HG03159 (cell line): Measurements from ENCODE around the gene KRTAP5-9.
"Not testable (repeated sequence)": the region's sequence is repeated elsewhere in the genome, so short reads cannot be mapped to it uniquely, and the experiment has no call there.

Experiments used
- ATAC-seq: cut with Tn5 transposase; IDR thresholded peaks from one replicate; pipeline ENCODE4 v1.9.1; 2021; ENCODE audit warnings: mild to moderate bottlenecking, moderate library complexity; ENCODE audit not compliant: unreplicated experiment

The KRTAP5-9 gene

DNA sequence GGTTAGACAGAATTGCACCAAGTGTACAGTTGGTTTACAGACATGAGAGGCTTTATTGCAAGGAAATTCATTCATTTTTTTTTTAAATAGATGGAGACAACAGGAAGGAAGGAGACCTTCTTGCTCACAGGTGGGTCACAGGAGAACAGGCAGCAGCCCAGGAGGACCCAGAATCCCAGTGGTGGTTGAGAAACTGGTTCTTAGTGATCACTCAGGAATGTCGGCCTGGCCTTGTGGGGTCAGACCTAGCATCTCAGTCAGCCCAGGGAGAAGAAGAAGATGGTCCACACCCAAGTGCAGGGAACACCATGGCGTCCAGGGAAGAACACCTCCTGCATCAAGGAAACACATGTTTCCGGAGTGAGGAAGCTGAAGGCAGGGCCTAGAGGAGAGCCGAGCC is 33.6 kb downstream of the KRTAP5-9 start:
- no peak for ATAC-seq

DNA sequence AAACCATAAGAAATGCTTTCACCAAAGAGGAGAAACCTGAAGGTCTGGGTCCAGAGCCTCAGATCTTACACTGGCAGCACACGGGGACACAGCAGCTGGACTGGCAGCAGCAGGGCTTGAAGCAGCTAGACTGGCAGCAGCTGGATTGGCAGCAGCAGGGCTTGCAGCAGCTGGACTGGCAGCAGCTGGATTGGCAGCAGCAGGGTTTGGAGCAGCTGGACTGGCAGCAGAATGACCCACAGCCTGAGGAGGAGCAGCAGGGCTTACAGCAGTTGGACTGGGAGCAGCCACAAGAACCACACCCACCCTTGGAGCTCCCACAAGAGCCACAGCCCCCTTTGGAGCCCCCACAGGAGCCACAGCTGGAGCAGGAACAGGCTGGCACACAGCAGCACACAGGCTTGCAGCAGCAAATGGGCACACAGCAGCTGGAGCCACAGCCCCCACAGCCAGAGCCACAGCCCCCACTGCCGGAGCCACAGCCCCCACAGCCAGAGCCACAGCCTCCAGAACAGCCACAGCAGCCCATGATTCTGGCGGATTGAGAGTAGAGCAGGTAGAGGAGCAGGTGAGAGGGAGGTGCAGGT is 34.2 kb downstream of the KRTAP5-9 start, which contains the start of gene KRTAP5-11:
Gene KRTAP5-11 (minus strand): TSS at position 567 of the 587 bp plus-strand sequence. CDS start 38 bp downstream, at position 529.
- no peak for ATAC-seq

DNA sequence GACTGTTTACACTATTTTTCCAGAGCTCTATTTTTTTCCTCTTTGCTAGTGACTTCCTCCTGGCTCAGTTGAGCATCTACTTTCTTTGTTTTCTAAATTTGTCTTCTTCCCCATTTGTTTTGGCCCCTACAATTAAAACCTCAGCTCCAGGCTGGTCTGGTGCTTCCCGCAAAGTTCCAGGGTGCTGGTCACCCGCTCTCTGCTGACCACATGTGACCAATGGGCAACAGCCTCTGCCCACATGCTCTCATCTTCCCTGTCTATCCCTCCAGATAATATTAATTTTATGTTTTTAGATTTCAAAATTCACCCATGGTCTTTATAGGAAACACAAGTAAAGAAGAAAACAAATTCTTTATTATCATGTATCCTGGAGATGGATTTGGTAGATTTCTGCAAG is 34.7 kb downstream of the KRTAP5-9 start:
- ATAC-seq: not testable (repeated sequence)

DNA sequence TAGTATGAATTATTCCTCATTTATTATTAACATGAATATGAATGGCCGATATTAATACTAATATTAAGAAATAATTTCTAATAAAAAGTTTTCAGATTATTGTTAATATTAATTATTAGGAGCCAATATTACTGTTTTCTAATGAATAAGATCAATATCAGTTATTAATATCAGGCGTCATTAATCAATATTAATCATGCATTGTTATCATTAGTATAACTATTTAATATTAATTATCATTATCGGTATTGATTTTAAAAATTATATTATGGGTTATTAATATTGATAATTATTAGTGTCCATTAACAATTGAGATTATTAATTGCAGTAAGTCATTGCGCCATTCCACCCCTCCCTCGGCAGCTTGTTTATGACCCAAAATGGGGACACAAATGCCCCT is 37.5 kb downstream of the KRTAP5-9 start:
- not testable (repeated sequence) for ATAC-seq

- ATAC-seq: not testable (repeated sequence)
Observed at GRCh38 chr11:71588314-71588713, 40.1 kb downstream of the KRTAP5-9 start.

- not testable (repeated sequence) for ATAC-seq
Observed at GRCh38 chr11:71588822-71589545, 40.8 kb downstream of the KRTAP5-9 start.

- not testable (repeated sequence) for ATAC-seq
Observed at GRCh38 chr11:71589546-71589920, 41.3 kb downstream of the KRTAP5-9 start.
